A673 (cell line): ENCODE measurements around the gene TLCD4.

Source experiments
- EZH2 ChIP-seq: fragments of 200-600 bp; sonication (generic); IDR thresholded peaks from 2 replicates; pipeline ENCODE4 v1.6.1; 2017; ENCODE audit warnings: borderline replicate concordance, low read depth, mild to moderate bottlenecking, mixed read lengths, antibody characterized with exemption, low read length; ENCODE audit not compliant: poor library complexity, severe bottlenecking
- TF ChIP-seq, protein P1 (sequence below): fragments of 300-800, 200-600 bp; sonication (generic); conservative IDR thresholded peaks from 2 replicates; pipeline ENCODE4 v1.5.1; 2017; ENCODE audit warnings: low read depth, mild to moderate bottlenecking, antibody characterized with exemption, low read length, moderate library complexity, mixed read lengths

DNA sequence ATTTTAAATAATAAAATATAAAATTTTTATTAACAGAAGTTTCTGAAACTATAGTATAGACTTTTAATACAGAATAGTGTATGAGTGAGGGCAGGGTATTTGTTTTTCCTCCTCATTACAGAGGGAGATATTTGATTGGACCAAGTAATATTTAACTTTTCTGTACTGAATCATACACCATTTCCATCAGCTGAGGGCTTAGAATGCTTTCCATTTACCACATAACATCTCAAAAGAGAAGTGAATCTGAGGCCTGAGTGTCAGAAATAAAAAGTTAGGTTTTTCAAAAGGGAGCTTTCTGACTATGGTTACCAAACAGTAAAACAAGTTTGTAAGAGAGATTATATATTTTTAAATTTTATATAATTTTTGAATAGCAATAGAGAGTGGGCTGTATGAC lies 29.5 kb downstream of the TLCD4 start:
- TF ChIP-seq, protein P1, sequence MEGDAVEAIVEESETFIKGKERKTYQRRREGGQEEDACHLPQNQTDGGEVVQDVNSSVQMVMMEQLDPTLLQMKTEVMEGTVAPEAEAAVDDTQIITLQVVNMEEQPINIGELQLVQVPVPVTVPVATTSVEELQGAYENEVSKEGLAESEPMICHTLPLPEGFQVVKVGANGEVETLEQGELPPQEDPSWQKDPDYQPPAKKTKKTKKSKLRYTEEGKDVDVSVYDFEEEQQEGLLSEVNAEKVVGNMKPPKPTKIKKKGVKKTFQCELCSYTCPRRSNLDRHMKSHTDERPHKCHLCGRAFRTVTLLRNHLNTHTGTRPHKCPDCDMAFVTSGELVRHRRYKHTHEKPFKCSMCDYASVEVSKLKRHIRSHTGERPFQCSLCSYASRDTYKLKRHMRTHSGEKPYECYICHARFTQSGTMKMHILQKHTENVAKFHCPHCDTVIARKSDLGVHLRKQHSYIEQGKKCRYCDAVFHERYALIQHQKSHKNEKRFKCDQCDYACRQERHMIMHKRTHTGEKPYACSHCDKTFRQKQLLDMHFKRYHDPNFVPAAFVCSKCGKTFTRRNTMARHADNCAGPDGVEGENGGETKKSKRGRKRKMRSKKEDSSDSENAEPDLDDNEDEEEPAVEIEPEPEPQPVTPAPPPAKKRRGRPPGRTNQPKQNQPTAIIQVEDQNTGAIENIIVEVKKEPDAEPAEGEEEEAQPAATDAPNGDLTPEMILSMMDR, result no peak
- no peak for TF ChIP-seq EZH2
